DOHH2 (cell line): ENCODE results near the gene SI.

Experiments
- CTCF ChIP-seq: fragments of 200-600 bp; sonication (generic); IDR thresholded peaks from one replicate; pipeline ENCODE4 v1.5.1; 2014; ENCODE audit warnings: antibody characterized with exemption, mild to moderate bottlenecking, low read depth, low read length; ENCODE audit not compliant: poor library complexity, severe bottlenecking
- EZH2phosphoT487 ChIP-seq: fragments of 200-600 bp; sonication (generic); IDR thresholded peaks from 2 replicates; pipeline ENCODE4 v1.6.1; 2017; ENCODE audit warnings: borderline replicate concordance, mild to moderate bottlenecking, antibody characterized with exemption, low read length, moderate library complexity, mixed read lengths

GRCh38 chr3:164952966-164953365, 125.3 kb downstream of the SI start:
- no peak for TF ChIP-seq CTCF
- no peak for TF ChIP-seq EZH2phosphoT487
